Renal cortex interstitium (tissue), 11 donors: ENCODE results near the gene ACVR1. TPM values are rescaled to one million over a fixed set of nuclear protein-coding genes. Genes with fewer than 3 reads are reported as not detected.
"Not testable (repeated sequence)": the region's sequence is repeated elsewhere in the genome, so short reads cannot be mapped to it uniquely, and the experiment has no call there.

Experiments
- DNase-seq, 11 donors: peaks; one replicate each; pipeline ENCODE4 v3.0.0-alpha.2; 2013; ENCODE audit warnings: low read depth in 9 of 11, low spot score in 4 of 11; ENCODE audit errors: extremely low read depth in 1 of 11
- polyA plus RNA-seq, 3 donors: library from polyadenylated mRNA; unstranded; fragments of 120-200 nt; gene quantifications; one replicate each; pipeline ENCODE4 v1.2.1, GENCODE V29; 2013; ENCODE audit not compliant: insufficient read length in 3 of 3

Gene ACVR1
- polyA plus RNA-seq, 3 donors, result 26.6 to 31.0 (median 29.1) TPM

- no peak for DNase-seq
Observed at GRCh38 chr2:157899125-157899839, 23.2 kb upstream of the ACVR1 start.

- no peak for DNase-seq
Observed at GRCh38 chr2:157898591-157898996, 22.5 kb upstream of the ACVR1 start.

- DNase-seq, result no peak
Observed at GRCh38 chr2:157897106-157897971, 21.2 kb upstream of the ACVR1 start.

- DNase-seq, result no peak
Observed at GRCh38 chr2:157895531-157895930, 19.4 kb upstream of the ACVR1 start.

GRCh38 chr2:157894694-157895435, 18.7 kb upstream of the ACVR1 start:
- DNase-seq, result no peak

GRCh38 chr2:157893611-157894010, 17.5 kb upstream of the ACVR1 start:
- DNase-seq, result no peak

- no peak for DNase-seq
Observed at GRCh38 chr2:157891643-157892041, 15.5 kb upstream of the ACVR1 start.

GRCh38 chr2:157890969-157891642, 15.0 kb upstream of the ACVR1 start:
- DNase-seq, result no peak

GRCh38 chr2:157887946-157888345, 11.8 kb upstream of the ACVR1 start:
- DNase-seq, result no peak

- DNase-seq, result not testable (repeated sequence)
Observed at GRCh38 chr2:157884533-157884932, 8.4 kb upstream of the ACVR1 start.

- DNase-seq, result no peak
Observed at GRCh38 chr2:157880927-157881326, 4.8 kb upstream of the ACVR1 start.

GRCh38 chr2:157877761-157878400, 1.8 kb upstream of the ACVR1 start:
- no peak for DNase-seq

- DNase-seq, result peak in 1 of 11 donors; percentile 20
Observed at GRCh38 chr2:157876786-157877138, 632 bp upstream of the ACVR1 start.

GRCh38 chr2:157875641-157876065, 477 bp downstream of the ACVR1 start:
- peak in 7 of 11 donors; percentile 30 to 46 (median 39) for DNase-seq

- peak in 9 of 11 donors; percentile 24 to 51 (median 36) for DNase-seq
Observed at GRCh38 chr2:157874997-157875640, 1.0 kb downstream of the ACVR1 start.

- no peak for DNase-seq
Observed at GRCh38 chr2:157874348-157874747, 1.8 kb downstream of the ACVR1 start.

- DNase-seq, result no peak
Observed at GRCh38 chr2:157872791-157873190, 3.3 kb downstream of the ACVR1 start.

- DNase-seq, result no peak
Observed at GRCh38 chr2:157871415-157871814, 4.7 kb downstream of the ACVR1 start.
